ENCODE data around the gene NARF. TPM values are rescaled to one million over a fixed set of nuclear protein-coding genes. Genes with fewer than 3 reads are reported as not detected.

The NARF gene
- total RNA-seq, 1 donor from 2014 or later = 38.1 TPM

- no peak for DNase-seq
Measured at GRCh38 chr17:82434216-82434565, 24.4 kb upstream of the NARF start.

GRCh38 chr17:82435103-82435502 lies 23.4 kb upstream of the NARF start:
- no peak for DNase-seq

- DNase-seq = no peak
Measured at GRCh38 chr17:82435601-82436583, 22.6 kb upstream of the NARF start.

- DNase-seq = no peak
Measured at GRCh38 chr17:82436601-82437324, 21.8 kb upstream of the NARF start.

- DNase-seq = no peak
Measured at GRCh38 chr17:82437325-82437668, 21.2 kb upstream of the NARF start.

- no peak for DNase-seq
Measured at GRCh38 chr17:82438401-82439193, 19.9 kb upstream of the NARF start.

- DNase-seq = no peak
Measured at GRCh38 chr17:82439194-82439828, 19.2 kb upstream of the NARF start.

- DNase-seq = no peak
Measured at GRCh38 chr17:82439829-82440365, 18.6 kb upstream of the NARF start.

GRCh38 chr17:82440469-82440981 lies 18.0 kb upstream of the NARF start:
- no peak for DNase-seq

- no peak for DNase-seq
Measured at GRCh38 chr17:82440991-82441627, 17.4 kb upstream of the NARF start.

GRCh38 chr17:82441691-82442487 lies 16.7 kb upstream of the NARF start:
- no peak for DNase-seq

GRCh38 chr17:82442643-82443464 lies 15.7 kb upstream of the NARF start:
- DNase-seq = no peak

- DNase-seq = no peak
Measured at GRCh38 chr17:82443465-82444283, 14.9 kb upstream of the NARF start.

- DNase-seq = no peak
Measured at GRCh38 chr17:82444284-82444893, 14.2 kb upstream of the NARF start.

- no peak for DNase-seq
Measured at GRCh38 chr17:82444941-82445521, 13.5 kb upstream of the NARF start.

GRCh38 chr17:82445542-82445941 lies 13.0 kb upstream of the NARF start:
- DNase-seq = no peak

- no peak for DNase-seq
Measured at GRCh38 chr17:82446124-82446523, 12.4 kb upstream of the NARF start.

- no peak for DNase-seq
Measured at GRCh38 chr17:82446649-82447048, 11.9 kb upstream of the NARF start.

All from occipital lobe (tissue), 2 donors.